Neural crest cell (in vitro differentiated cells): ENCODE data around the gene BEND5. TPM values are rescaled to one million over a fixed set of nuclear protein-coding genes. Genes with fewer than 3 reads are reported as not detected.
A peak's percentile ranks its signal among the peaks of the same experiment; 100 is the strongest.

Experiments used
- DNase-seq: peaks from one replicate; pipeline ENCODE4 v3.0.0; 2021; ENCODE audit warnings: low read depth, mixed read lengths, low spot score
- H3K27ac Mint-ChIP-seq: one replicate; pipeline ENCODE4 v1.8.0; 2021; ENCODE audit warnings: mild to moderate bottlenecking, mixed read lengths; ENCODE audit not compliant: unreplicated experiment
- H3K27me3 Mint-ChIP-seq: 2 replicates; pipeline ENCODE4 v1.8.0; 2021; ENCODE audit warnings: low read depth, mild to moderate bottlenecking, mixed read lengths
- H3K36me3 Mint-ChIP-seq: 2 replicates; pipeline ENCODE4 v1.8.0; 2021; ENCODE audit warnings: low read depth, mild to moderate bottlenecking, mixed read lengths
- H3K4me1 Mint-ChIP-seq: 2 replicates; pipeline ENCODE4 v1.8.0; 2021; ENCODE audit warnings: mixed read lengths
- H3K4me3 Mint-ChIP-seq: one replicate; pipeline ENCODE4 v1.8.0; 2021; ENCODE audit warnings: mild to moderate bottlenecking, mixed read lengths
- H3K9me3 Mint-ChIP-seq: 2 replicates; pipeline ENCODE4 v1.8.0; 2021; ENCODE audit warnings: mixed read lengths
- total RNA-seq: library from RNA; stranded (reverse); gene quantifications from 2 replicates; pipeline ENCODE4 v1.2.1, GENCODE V29; 2021
- TF ChIP-seq, protein P1 (sequence below): fragments of 200-600 bp; sonication (generic); conservative IDR thresholded peaks from 2 replicates; pipeline ENCODE4 v1.5.0; 2021; ENCODE audit warnings: antibody characterized with exemption, mild to moderate bottlenecking

Gene BEND5
- total RNA-seq, 1 donor from 2014 or later: 18.0 TPM

DNA sequence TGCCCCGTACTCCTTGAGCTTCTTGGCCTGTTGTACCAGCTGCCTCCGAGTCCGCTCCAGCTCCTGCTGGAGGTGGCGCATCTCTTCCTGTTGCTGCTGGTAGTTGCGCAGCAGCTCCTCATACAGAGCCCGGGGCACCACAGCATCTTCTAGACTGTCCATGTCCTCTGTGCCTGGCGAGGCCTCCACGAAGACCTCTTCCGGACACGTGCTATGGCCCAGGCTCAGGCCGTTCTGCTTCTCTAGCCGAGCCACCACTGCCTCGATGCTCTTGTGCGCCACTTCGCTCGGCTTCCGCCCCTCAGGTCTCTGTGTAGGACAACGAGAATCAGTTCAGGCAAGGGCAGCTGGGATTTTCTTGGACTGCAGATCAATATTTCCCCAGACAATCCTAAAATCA is 17.7 kb downstream of the BEND5 start:
- Mint-ChIP-seq H3K27ac (no peak overlapping the region), H3K27me3 (no peaks in the 10 kb centered on the region), H3K36me3 (peaks cover 29% of the 10 kb centered on the region), H3K9me3 (no peaks in the 10 kb centered on the region), H3K4me3 (no peak overlapping the region), H3K4me1 (peaks cover 16% of the 10 kb centered on the region)
- DNase-seq: no peak
- TF ChIP-seq, protein P1, sequence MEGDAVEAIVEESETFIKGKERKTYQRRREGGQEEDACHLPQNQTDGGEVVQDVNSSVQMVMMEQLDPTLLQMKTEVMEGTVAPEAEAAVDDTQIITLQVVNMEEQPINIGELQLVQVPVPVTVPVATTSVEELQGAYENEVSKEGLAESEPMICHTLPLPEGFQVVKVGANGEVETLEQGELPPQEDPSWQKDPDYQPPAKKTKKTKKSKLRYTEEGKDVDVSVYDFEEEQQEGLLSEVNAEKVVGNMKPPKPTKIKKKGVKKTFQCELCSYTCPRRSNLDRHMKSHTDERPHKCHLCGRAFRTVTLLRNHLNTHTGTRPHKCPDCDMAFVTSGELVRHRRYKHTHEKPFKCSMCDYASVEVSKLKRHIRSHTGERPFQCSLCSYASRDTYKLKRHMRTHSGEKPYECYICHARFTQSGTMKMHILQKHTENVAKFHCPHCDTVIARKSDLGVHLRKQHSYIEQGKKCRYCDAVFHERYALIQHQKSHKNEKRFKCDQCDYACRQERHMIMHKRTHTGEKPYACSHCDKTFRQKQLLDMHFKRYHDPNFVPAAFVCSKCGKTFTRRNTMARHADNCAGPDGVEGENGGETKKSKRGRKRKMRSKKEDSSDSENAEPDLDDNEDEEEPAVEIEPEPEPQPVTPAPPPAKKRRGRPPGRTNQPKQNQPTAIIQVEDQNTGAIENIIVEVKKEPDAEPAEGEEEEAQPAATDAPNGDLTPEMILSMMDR: no peak

DNA sequence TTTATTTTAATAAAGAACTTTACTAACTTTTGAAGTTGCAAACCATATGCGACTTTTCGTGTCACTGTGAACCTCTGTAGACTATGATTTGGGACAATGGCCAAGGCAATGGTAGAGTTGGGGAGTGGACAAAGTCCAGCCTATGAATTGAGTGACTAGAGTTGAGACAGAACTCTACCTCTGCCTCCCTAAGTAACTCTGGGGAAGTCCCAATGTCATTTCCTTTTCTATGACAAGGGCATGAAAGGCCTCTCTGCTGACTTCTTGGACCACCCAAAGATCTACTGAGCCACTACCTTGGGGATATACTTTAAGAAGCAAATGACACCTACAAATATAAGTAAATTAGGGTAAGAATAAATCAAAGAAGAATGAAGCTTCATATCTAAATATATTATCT is 19.3 kb downstream of the BEND5 start:
- no peaks in the 10 kb centered on the region for H3K9me3 Mint-ChIP-seq
- no peak overlapping the region for H3K4me3 Mint-ChIP-seq
- peaks cover 4% of the 10 kb centered on the region for H3K4me1 Mint-ChIP-seq
- TF ChIP-seq, protein P1: no peak
- no peaks in the 10 kb centered on the region for H3K27me3 Mint-ChIP-seq
- no peak for DNase-seq
- H3K27ac Mint-ChIP-seq: no peak overlapping the region
- H3K36me3 Mint-ChIP-seq: peaks cover 33% of the 10 kb centered on the region

DNA sequence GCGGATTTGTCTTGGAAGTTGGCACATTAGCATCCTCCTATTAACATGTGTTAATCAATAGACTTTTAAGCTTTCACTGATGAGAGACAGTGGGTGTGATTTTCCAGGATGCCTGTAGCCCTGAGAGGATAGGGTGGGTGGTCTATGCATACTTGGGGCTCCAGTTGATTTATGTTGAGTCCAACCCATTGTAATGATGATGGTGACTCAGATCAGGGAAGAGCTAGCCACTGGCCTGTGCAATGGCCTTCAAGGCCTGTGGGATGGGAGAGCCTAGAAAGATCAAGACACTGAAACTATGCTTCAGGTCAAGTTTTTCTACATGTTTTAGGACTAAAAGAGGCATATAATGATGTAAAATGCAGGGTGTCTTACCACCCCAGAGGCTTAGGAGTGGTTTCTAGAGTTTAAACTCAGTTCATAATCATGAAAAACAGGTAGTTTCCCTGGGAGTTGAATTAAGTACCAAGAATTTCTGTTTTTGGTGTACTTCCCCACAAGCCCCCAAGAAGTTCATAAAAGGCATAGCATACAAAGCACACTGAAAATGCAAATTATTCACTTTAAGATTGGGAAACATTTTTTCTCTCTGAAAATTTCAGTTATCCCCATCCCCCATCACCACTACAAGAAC is 19.9 kb downstream of the BEND5 start:
- Mint-ChIP-seq H3K4me3 (no peak overlapping the region), H3K27ac (no peak overlapping the region), H3K36me3 (peaks cover 33% of the 10 kb centered on the region), H3K9me3 (no peaks in the 10 kb centered on the region), H3K4me1 (peaks cover 4% of the 10 kb centered on the region), H3K27me3 (no peaks in the 10 kb centered on the region)
- TF ChIP-seq, protein P1: no peak
- no peak for DNase-seq

DNA sequence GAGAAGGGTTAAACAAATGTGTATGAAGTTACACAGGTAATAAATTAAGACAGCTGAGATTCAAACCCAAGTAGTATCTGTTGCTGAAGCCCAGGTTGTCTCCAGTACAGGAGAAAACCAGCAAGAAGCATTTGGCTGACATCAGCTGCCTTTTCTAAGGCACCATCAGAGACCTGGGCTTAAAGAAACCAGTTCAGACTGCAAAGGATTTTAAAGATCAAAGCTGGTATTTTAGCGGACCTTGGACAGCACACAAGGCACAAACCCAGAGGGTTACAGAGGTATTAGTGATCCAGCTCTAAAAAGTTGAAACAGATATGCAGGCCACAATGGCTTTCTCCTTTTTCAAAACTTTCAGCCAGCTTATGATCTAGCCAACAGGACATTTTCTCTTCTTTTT is 23.4 kb downstream of the BEND5 start:
- Mint-ChIP-seq H3K27ac (no peak overlapping the region), H3K4me3 (no peak overlapping the region), H3K27me3 (no peaks in the 10 kb centered on the region), H3K4me1 (peaks cover 4% of the 10 kb centered on the region), H3K36me3 (peaks cover 34% of the 10 kb centered on the region), H3K9me3 (no peaks in the 10 kb centered on the region)
- DNase-seq: no peak
- TF ChIP-seq, protein P1: no peak

DNA sequence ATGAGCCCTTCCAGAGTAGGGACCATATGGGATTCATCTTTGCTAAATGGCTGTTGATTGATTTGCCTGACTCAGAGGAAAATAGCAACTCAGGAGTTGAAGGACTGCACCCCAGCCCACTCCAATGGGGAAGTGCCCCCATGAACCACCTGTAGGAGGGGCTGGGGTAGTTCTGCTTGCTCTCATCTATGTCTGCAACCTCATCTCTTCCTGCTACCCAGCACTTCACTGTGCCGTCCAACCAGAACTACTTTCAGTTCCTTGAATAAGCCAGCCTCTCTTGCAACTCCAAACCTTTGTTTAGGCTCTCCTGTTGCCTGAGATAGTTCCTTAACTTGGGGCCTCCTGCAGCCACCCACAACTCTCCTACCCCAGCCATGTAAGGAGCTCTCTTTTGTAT is 26.6 kb downstream of the BEND5 start:
- DNase-seq: no peak
- Mint-ChIP-seq H3K36me3 (peaks cover 26% of the 10 kb centered on the region), H3K4me1 (peaks cover 26% of the 10 kb centered on the region), H3K9me3 (no peaks in the 10 kb centered on the region), H3K4me3 (no peak overlapping the region), H3K27ac (peak overlapping the region; percentile 28), H3K27me3 (no peaks in the 10 kb centered on the region)
- TF ChIP-seq, protein P1: no peak
